Placental pericyte (primary cell): Measurements from ENCODE around the gene BRPF1. TPM values are rescaled to one million over a fixed set of nuclear protein-coding genes. Genes with fewer than 3 reads are reported as not detected.

ENCODE experiments used
- total RNA-seq: library from RNA; depleted of rRNA; stranded (reverse); fragments of >200 nt; gene quantifications from 2 replicates; pipeline ENCODE4 v1.2.3, GENCODE V29; 2012

BRPF1 gene
- total RNA-seq, result 20.8 and 30.4 TPM in 2 replicates

DNA sequence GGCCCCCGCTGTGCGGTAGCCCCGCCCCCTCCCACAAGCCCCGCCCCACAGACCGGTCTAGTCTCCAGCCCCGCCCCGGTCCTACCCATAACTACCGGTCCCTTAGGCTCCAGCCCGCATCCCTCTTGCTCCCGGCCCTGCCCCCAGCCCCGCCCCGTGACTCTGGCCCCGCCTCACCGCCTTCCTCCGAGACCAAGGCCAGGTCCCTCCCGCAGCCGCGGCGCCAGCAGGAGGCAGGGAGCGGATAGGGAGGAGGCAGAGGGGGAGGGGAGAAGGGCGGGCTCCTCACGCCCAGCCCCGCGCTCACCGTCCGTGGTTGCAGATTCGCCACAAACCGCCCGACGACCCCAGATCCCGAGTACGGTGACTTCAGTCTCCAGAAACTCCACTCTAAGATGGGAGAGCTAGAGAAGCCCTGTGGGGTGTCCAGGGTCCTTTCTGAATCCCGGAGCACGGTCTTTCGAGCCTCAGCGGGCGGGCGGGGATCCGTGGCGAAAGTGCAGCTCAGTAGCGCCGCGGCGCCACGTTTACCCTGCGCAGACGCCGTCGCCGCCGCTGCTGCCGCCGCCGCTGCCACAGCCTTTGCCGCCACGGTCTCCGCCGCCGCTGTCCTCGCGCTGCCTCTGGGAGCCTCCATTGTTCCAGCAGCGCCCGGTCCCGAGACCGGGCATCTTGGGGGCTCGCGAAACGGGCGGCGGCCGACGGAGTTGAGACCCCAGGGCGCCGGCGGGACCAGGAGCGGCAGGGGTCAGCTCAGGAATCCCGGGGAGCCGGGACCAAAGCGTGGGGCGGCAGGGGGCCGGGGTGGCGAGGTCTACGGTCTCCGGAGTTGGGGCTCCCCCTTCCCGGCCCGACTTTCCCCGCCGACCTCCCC is at the start of gene BRPF1:
TSS of gene BRPF1 (plus strand) at position 530 of the 874 bp plus-strand sequence. CDS start 2,406 bp downstream, outside the sequence.

GRCh38 chr3:9703736-9704346 is 27.7 kb upstream of the BRPF1 start, which contains the start of gene CPNE9:
Gene CPNE9, plus strand, starts transcription at chr3:9703833. Its CDS starts 164 bp downstream, at chr3:9703997.

GRCh38 chr3:9749645-9750555 is 18.4 kb downstream of the BRPF1 start, which contains the start of gene OGG1:
Gene OGG1, plus strand, starts transcription at chr3:9749952. Its CDS starts 335 bp downstream, at chr3:9750287.

GRCh38 chr3:9769426-9770275 is 38.1 kb downstream of the BRPF1 start, which contains the start of gene CAMK1:
Gene CAMK1, minus strand, starts transcription at chr3:9769947. Its CDS starts 2,198 bp downstream, at chr3:9767749.

GRCh38 chr3:9792405-9793160 is 61.0 kb downstream of the BRPF1 start, which contains the start of the genes ARPC4 and TADA3:
Gene ARPC4, plus strand, starts transcription at chr3:9793082. Its CDS starts 40 bp downstream, at chr3:9793122.
Gene TADA3, minus strand, starts transcription at chr3:9792473. Its CDS starts 1,007 bp downstream, at chr3:9791466.

Other genes with a start within 250 kb of the BRPF1 start
- gene LHFPL4, start 177.9 kb upstream of the BRPF1 start, total RNA-seq, result not detected in 2 replicates
- 49.8 and 53.6 TPM in 2 replicates for gene MTMR14, start 82.2 kb upstream of the BRPF1 start, total RNA-seq
- gene CPNE9, start 27.9 kb upstream of the BRPF1 start, total RNA-seq, result not detected in 2 replicates
- gene OGG1, start 18.2 kb downstream of the BRPF1 start, total RNA-seq, result 25.6 and 34.9 TPM in 2 replicates
- 13.3 and 25.2 TPM in 2 replicates for gene CAMK1, start 38.2 kb downstream of the BRPF1 start, total RNA-seq
- gene TADA3, start 60.7 kb downstream of the BRPF1 start, total RNA-seq, result 79.0 and 108 TPM in 2 replicates
- gene ARPC4, start 61.3 kb downstream of the BRPF1 start, total RNA-seq, result 147 and 327 TPM in 2 replicates
- 23.0 and 32.6 TPM in 2 replicates for gene TTLL3, start 78.5 kb downstream of the BRPF1 start, total RNA-seq
- gene RPUSD3, start 112.3 kb downstream of the BRPF1 start, total RNA-seq, result 29.8 and 36.2 TPM in 2 replicates
- gene CIDEC, start 148.5 kb downstream of the BRPF1 start, total RNA-seq, result not detected in 2 replicates
- 30.6 and 46.0 TPM in 2 replicates for gene JAGN1, start 158.9 kb downstream of the BRPF1 start, total RNA-seq
- gene IL17RE, start 171.1 kb downstream of the BRPF1 start, total RNA-seq, result 0.72 and 0.88 TPM in 2 replicates
- gene IL17RC, start 185.4 kb downstream of the BRPF1 start, total RNA-seq, result 43.4 and 46.4 TPM in 2 replicates
- gene CRELD1, start 202.1 kb downstream of the BRPF1 start, total RNA-seq, result 13.3 and 104 TPM in 2 replicates
- 2.6 and 2.7 TPM in 2 replicates for gene PRRT3, start 220.7 kb downstream of the BRPF1 start, total RNA-seq